Endothelial cell of umbilical vein (primary cell): Measurements from ENCODE around the gene DDRGK1. TPM values are rescaled to one million over a fixed set of nuclear protein-coding genes. Genes with fewer than 3 reads are reported as not detected.

ENCODE experiments used
- BruUV-seq: library from RNA; stranded (reverse); fragments of 400-500 nt; replicated peaks from 2 replicates; lab custom pipeline; 2021; lab: Mats Ljungman, UMichigan
- CTCF ChIA-PET: fragments of 300-600, 350-600 bp; sonication (Branson Sonifier 250); formaldehyde crosslinking; loops from one replicate; lab custom pipeline; 2021; ENCODE audit warnings: antibody characterized with exemption, inconsistent platforms; lab: Charles Lee
- POLR2A ChIA-PET: fragments of 300-600, 350-600 bp; sonication (Branson Sonifier 250); formaldehyde crosslinking; loops from one replicate; lab custom pipeline; 2021; ENCODE audit warnings: antibody characterized with exemption, inconsistent platforms; lab: Charles Lee
- DNase-seq: peaks from one replicate; pipeline ENCODE4 v3.0.0-alpha.2; 2011; ENCODE audit warnings: low read depth, low spot score
- FAIRE-seq: peaks from 2 replicates; lab custom pipeline; 2011; peaks lifted over from hg19 to GRCh38; lab: Jason Lieb, UNC
- H2AFZ ChIP-seq: 2 replicates; pipeline ENCODE4 v1.6.0; 2012; ENCODE audit warnings: low read depth, low read length, control low read depth, inconsistent platforms
- H3K27ac ChIP-seq: 2 replicates; pipeline ENCODE4 v1.5.1; 2011; ENCODE audit warnings: low read depth, mild to moderate bottlenecking, control low read depth, low read length, moderate library complexity; ENCODE audit not compliant: insufficient read depth
- H3K27me3 ChIP-seq, 2 experiments: 2 replicates each; pipeline versions ENCODE4 v1.6.0 to v1.6.1; 2011; ENCODE audit warnings: low read length in 2 of 2, mixed read lengths in 1 of 2; ENCODE audit not compliant: control insufficient read depth in 2 of 2, insufficient read depth in 2 of 2
- H3K36me3 ChIP-seq, 2 experiments: 2 replicates in 1 of 2; 3 replicates in 1 of 2; pipeline ENCODE4 v1.5.1; 2011; ENCODE audit warnings: low read length in 2 of 2, mild to moderate bottlenecking in 1 of 2, moderate library complexity in 1 of 2; ENCODE audit not compliant: control insufficient read depth in 2 of 2, insufficient read depth in 2 of 2; ENCODE audit errors: extremely low read depth in 1 of 2
- H3K4me1 ChIP-seq: 3 replicates; pipeline ENCODE4 v1.5.1; 2011; ENCODE audit warnings: mild to moderate bottlenecking, low read length; ENCODE audit not compliant: control insufficient read depth, insufficient read depth; ENCODE audit errors: extremely low read depth
- H3K4me2 ChIP-seq: 2 replicates; pipeline ENCODE4 v1.6.1; 2011; ENCODE audit warnings: low read length, control low read depth, mixed read lengths; ENCODE audit not compliant: insufficient read depth
- H3K4me3 ChIP-seq, 3 experiments: fragments of 200-600 bp in 1 of 3; sonication (generic), shearing (Covaris generic) in 1 of 3; replicated peaks in 1 of 3; 2 replicates each; pipeline ENCODE4 v1.5.1; 2011 to 2016; ENCODE audit warnings: control low read depth in 3 of 3, low read length in 3 of 3, mild to moderate bottlenecking in 2 of 3, inconsistent platforms in 1 of 3, low read depth in 1 of 3, moderate library complexity in 1 of 3; ENCODE audit not compliant: insufficient read depth in 1 of 3
- H3K79me2 ChIP-seq: 2 replicates; pipeline ENCODE4 v1.6.0; 2012; ENCODE audit warnings: low read length, inconsistent platforms; ENCODE audit not compliant: control insufficient read depth, insufficient read depth
- H3K9ac ChIP-seq: replicated peaks from 2 replicates; pipeline ENCODE3; 2011; ENCODE audit warnings: low read length, control low read depth; ENCODE audit not compliant: insufficient read depth; ENCODE audit errors: extremely low read depth
- H3K9me1 ChIP-seq: replicated peaks from 3 replicates; pipeline ENCODE4 v1.6.0; 2011; ENCODE audit warnings: mild to moderate bottlenecking, low read length; ENCODE audit not compliant: control insufficient read depth, insufficient read depth; ENCODE audit errors: extremely low read depth
- H3K9me3 ChIP-seq: replicated peaks from 2 replicates; pipeline ENCODE4 v1.5.1; 2012; ENCODE audit warnings: low read length, inconsistent platforms; ENCODE audit not compliant: control insufficient read depth, insufficient read depth
- H4K20me1 ChIP-seq: replicated peaks from 2 replicates; pipeline ENCODE3; 2011; ENCODE audit warnings: mild to moderate bottlenecking, low read length; ENCODE audit not compliant: control insufficient read depth, insufficient read depth; ENCODE audit errors: extremely low read depth
- EZH2 ChIP-seq: IDR thresholded peaks from 2 replicates; pipeline ENCODE4 v1.6.1; 2012; ENCODE audit warnings: borderline replicate concordance, low read depth, mild to moderate bottlenecking, moderate library complexity, low read length, inconsistent platforms; ENCODE audit not compliant: severe bottlenecking
- FOS ChIP-seq: IDR thresholded peaks from 2 replicates; pipeline ENCODE4 v1.6.1; 2011; ENCODE audit warnings: mild to moderate bottlenecking, low read length, moderate library complexity, borderline replicate concordance; ENCODE audit not compliant: insufficient read depth
- GATA2 ChIP-seq: IDR thresholded peaks from 2 replicates; pipeline ENCODE4 v1.7.0; 2011; ENCODE audit warnings: low read depth, mild to moderate bottlenecking, moderate library complexity, mixed read lengths, low read length; ENCODE audit not compliant: insufficient read length, insufficient read depth
- JUN ChIP-seq: IDR thresholded peaks from 2 replicates; pipeline ENCODE4 v1.6.1; 2011; ENCODE audit warnings: borderline replicate concordance, low read depth; ENCODE audit not compliant: insufficient read length, insufficient read depth
- MYC ChIP-seq: IDR thresholded peaks from one replicate; pipeline ENCODE4 v1.6.1; 2011; ENCODE audit warnings: mild to moderate bottlenecking, low read depth, low read length
- POLR2A ChIP-seq: IDR thresholded peaks from 2 replicates; pipeline ENCODE4 v1.6.1; 2012; ENCODE audit warnings: low read depth, mild to moderate bottlenecking, control low read depth, low read length
- POLR2AphosphoS5 ChIP-seq: IDR thresholded peaks from 2 replicates; pipeline ENCODE4 v1.6.1; 2012; ENCODE audit warnings: low read depth, mild to moderate bottlenecking, control low read depth, low read length, moderate library complexity; ENCODE audit not compliant: insufficient read depth
- dilution Hi-C: fragments of 300-500 bp; cut with MboI; formaldehyde crosslinking; loops from one replicate; pipeline ENCODE4 v1.15.0; 2019; ENCODE audit warnings: low sequenced_read_pairs; ENCODE audit not compliant: extremely low pct_ligation_motif_present
- intact Hi-C: fragments of 100-400 bp; cut with micrococcal nuclease; formaldehyde crosslinking; loops from one replicate; pipeline ENCODE4 v1.10.0; 2022
- polyA plus RNA-seq, 4 experiments: library from polyadenylated mRNA; depleted of rRNA in 3 of 4; stranded (reverse) in 3 of 4; unstranded in 1 of 4; fragments of >200 nt; gene quantifications; 2 replicates each; pipeline versions ENCODE4 v1.2.1 to v1.2.3, GENCODE V29; 2011 to 2012; ENCODE audit warnings: missing spikeins in 1 of 4
- total RNA-seq: library from RNA; stranded (reverse); gene quantifications from 2 replicates; pipeline ENCODE4 v1.2.3, GENCODE V29; 2021
- TF ChIP-seq, protein P1 (sequence below), 2 donors: IDR thresholded peaks; 1 replicate in 1 of 2; 2 replicates in 1 of 2; pipeline ENCODE4 v1.5.1; 2011; ENCODE audit warnings: low read length in 2 of 2, mild to moderate bottlenecking in 2 of 2, moderate library complexity in 2 of 2, control low read depth in 1 of 2, inconsistent platforms in 1 of 2, low read depth in 1 of 2; ENCODE audit not compliant: insufficient read depth in 1 of 2; ENCODE audit errors: extremely low read depth in 1 of 2
- TF ChIP-seq, protein P2 (sequence below): IDR thresholded peaks from 2 replicates; pipeline ENCODE4 v1.6.1; 2011; ENCODE audit not compliant: insufficient read depth, insufficient read length

Gene DDRGK1
- total and polyA plus RNA-seq, 2 donors (not counting 3 experiments of a cell fraction or from before 2014, with no cell fraction given) = 48.5 to 54.0 TPM

DNA sequence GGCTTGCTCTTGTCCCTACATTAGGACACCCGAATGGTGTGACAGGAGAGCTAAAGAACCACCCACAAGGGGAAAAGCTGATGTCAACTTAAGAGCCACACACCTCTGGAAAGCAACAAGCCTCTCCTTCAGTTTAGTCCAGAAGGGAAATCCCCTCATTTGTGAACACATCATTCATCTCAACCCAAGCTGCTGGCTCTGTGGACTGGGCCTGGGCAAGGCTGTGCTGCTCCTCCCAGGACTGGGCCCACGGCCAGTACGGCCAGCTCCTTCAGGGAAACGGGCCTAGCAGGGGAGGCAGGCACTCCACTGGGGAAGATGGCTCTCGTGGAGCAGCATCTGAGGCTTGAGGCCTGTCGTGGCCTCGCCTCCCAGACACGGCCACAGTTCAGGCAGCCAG, 47.3 kb upstream of the DDRGK1 start:
- H3K9ac ChIP-seq = no peak overlapping the region

More for the DNA sequence above, 47.3 kb upstream of the DDRGK1 start:
- FAIRE-seq = no peak
- no peak for DNase-seq
- TF ChIP-seq GATA2 (no peak), MYC (no peak), POLR2AphosphoS5 (no peak), POLR2A (no peak), EZH2 (no peak), FOS (no peak), JUN (no peak)
- TF ChIP-seq, protein P1, sequence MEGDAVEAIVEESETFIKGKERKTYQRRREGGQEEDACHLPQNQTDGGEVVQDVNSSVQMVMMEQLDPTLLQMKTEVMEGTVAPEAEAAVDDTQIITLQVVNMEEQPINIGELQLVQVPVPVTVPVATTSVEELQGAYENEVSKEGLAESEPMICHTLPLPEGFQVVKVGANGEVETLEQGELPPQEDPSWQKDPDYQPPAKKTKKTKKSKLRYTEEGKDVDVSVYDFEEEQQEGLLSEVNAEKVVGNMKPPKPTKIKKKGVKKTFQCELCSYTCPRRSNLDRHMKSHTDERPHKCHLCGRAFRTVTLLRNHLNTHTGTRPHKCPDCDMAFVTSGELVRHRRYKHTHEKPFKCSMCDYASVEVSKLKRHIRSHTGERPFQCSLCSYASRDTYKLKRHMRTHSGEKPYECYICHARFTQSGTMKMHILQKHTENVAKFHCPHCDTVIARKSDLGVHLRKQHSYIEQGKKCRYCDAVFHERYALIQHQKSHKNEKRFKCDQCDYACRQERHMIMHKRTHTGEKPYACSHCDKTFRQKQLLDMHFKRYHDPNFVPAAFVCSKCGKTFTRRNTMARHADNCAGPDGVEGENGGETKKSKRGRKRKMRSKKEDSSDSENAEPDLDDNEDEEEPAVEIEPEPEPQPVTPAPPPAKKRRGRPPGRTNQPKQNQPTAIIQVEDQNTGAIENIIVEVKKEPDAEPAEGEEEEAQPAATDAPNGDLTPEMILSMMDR (IDR thresholded peaks at IDR 0.05; ENCODE audit: extremely low read depth in 1 of 2, insufficient read depth in 1 of 2, low read depth in 1 of 2, low read length in 2 of 2) = no peak
- TF ChIP-seq, protein P2, sequence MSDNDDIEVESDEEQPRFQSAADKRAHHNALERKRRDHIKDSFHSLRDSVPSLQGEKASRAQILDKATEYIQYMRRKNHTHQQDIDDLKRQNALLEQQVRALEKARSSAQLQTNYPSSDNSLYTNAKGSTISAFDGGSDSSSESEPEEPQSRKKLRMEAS = no peak
- Histone ChIP-seq H3K9me1 (no peaks in the 10 kb centered on the region), H3K9me3 (no peaks in the 10 kb centered on the region), H3K36me3 (peaks cover 7 to 19% of the 10 kb centered on the region in 2 experiments), H3K4me3 (no peak overlapping the region), H4K20me1 (no peaks in the 10 kb centered on the region), H3K4me1 (peaks cover 7% of the 10 kb centered on the region), H3K27ac (no peak overlapping the region), H3K79me2 (no peaks in the 10 kb centered on the region), H3K4me2 (no peak overlapping the region), H2AFZ (no peak overlapping the region), H3K27me3 (peaks cover 0 to 11% of the 10 kb centered on the region in 2 experiments)
- CTCF ChIA-PET = interaction anchor here (0.9 to 5.2 kb wide), 2 partner anchors 12 to 33 kb away, joined by 3 to 26 read pairs; partner anchors contain the start of gene SLC4A11
- dilution Hi-C loops = no loop called here
- BruUV-seq = no TSS peak
- intact Hi-C loops = no loop called here
- POLR2A ChIA-PET = no interaction called here
